Ishikawa (cell line): Measurements from ENCODE around the gene FAT4.

Source experiments
- CEBPB ChIP-seq: IDR thresholded peaks from 2 replicates; pipeline ENCODE4 v1.6.1; 2012
- CREB1 ChIP-seq: IDR thresholded peaks from 2 replicates; pipeline ENCODE4 v1.6.1; 2012; ENCODE audit warnings: low read depth
- EGR1 ChIP-seq: IDR thresholded peaks from 2 replicates; pipeline ENCODE4 v1.6.1; 2012
- EP300 ChIP-seq: IDR thresholded peaks from 2 replicates; pipeline ENCODE4 v1.6.1; 2012; ENCODE audit warnings: borderline replicate concordance
- FOXM1 ChIP-seq: IDR thresholded peaks from 2 replicates; pipeline ENCODE4 v1.6.1; 2012; ENCODE audit warnings: low read depth, borderline replicate concordance
- MAX ChIP-seq: IDR thresholded peaks from 2 replicates; pipeline ENCODE4 v1.6.1; 2012
- NFIC ChIP-seq: IDR thresholded peaks from 2 replicates; pipeline ENCODE4 v1.6.1; 2012
- RAD21 ChIP-seq: IDR thresholded peaks from 2 replicates; pipeline ENCODE4 v1.6.1; 2012; ENCODE audit warnings: low read depth
- REST ChIP-seq: IDR thresholded peaks from 2 replicates; pipeline ENCODE4 v1.6.1; 2012; ENCODE audit warnings: low read depth, mild to moderate bottlenecking
- TAF1 ChIP-seq: IDR thresholded peaks from 2 replicates; pipeline ENCODE4 v1.6.1; 2012; ENCODE audit warnings: low read depth, mild to moderate bottlenecking
- TCF12 ChIP-seq: IDR thresholded peaks from 2 replicates; pipeline ENCODE4 v1.6.1; 2012; ENCODE audit warnings: low read depth
- TEAD4 ChIP-seq: IDR thresholded peaks from 2 replicates; pipeline ENCODE4 v1.6.1; 2012
- USF1 ChIP-seq: IDR thresholded peaks from 2 replicates; pipeline ENCODE4 v1.6.1; 2012
- YY1 ChIP-seq: IDR thresholded peaks from 2 replicates; pipeline ENCODE4 v1.6.1; 2012; ENCODE audit warnings: low read depth
- ZBTB7A ChIP-seq: IDR thresholded peaks from 2 replicates; pipeline ENCODE4 v1.6.1; 2012; ENCODE audit warnings: low read depth

Gene FAT4

GRCh38 chr4:125358453-125358852, 43.7 kb downstream of the FAT4 start:
- TF ChIP-seq CEBPB (no peak), TCF12 (no peak), NFIC (no peak)

GRCh38 chr4:125359363-125359762, 44.6 kb downstream of the FAT4 start:
- no peak for TF ChIP-seq EP300
- no peak for TF ChIP-seq CREB1
- TF ChIP-seq TEAD4, result no peak
- no peak for TF ChIP-seq USF1
- no peak for TF ChIP-seq CEBPB
- no peak for TF ChIP-seq ZBTB7A
- no peak for TF ChIP-seq NFIC
- no peak for TF ChIP-seq FOXM1
- no peak for TF ChIP-seq RAD21
- no peak for TF ChIP-seq EGR1
- no peak for TF ChIP-seq YY1
- TF ChIP-seq MAX, result no peak
- no peak for TF ChIP-seq REST
- no peak for TF ChIP-seq TAF1

GRCh38 chr4:125359960-125360634, 45.3 kb downstream of the FAT4 start:
- TF ChIP-seq CREB1 (no peak), USF1 (no peak), EGR1 (no peak), ZBTB7A (no peak), MAX (no peak), CEBPB (no peak), FOXM1 (no peak), TAF1 (no peak), NFIC (no peak), TEAD4 (no peak), TCF12 (no peak), EP300 (no peak), YY1 (no peak), RAD21 (no peak), REST (no peak)

- TF ChIP-seq EGR1, result no peak
- TF ChIP-seq TEAD4, result no peak
- no peak for TF ChIP-seq CREB1
- no peak for TF ChIP-seq TCF12
- TF ChIP-seq FOXM1, result no peak
- TF ChIP-seq REST, result no peak
- no peak for TF ChIP-seq TAF1
- no peak for TF ChIP-seq CEBPB
- no peak for TF ChIP-seq NFIC
- no peak for TF ChIP-seq YY1
- TF ChIP-seq RAD21, result no peak
- no peak for TF ChIP-seq ZBTB7A
- TF ChIP-seq USF1, result no peak
- no peak for TF ChIP-seq EP300
- TF ChIP-seq MAX, result no peak
Observed at GRCh38 chr4:125360727-125361126, 46.0 kb downstream of the FAT4 start.
